Fibroblast of lung (primary cell): ENCODE results near the gene BIN1. TPM values are rescaled to one million over a fixed set of nuclear protein-coding genes. Genes with fewer than 3 reads are reported as not detected.

Experiments
- DNase-seq, 2 donors: peaks; one replicate each; pipeline versions ENCODE4 v3.0.0 to v3.0.0-alpha.2; 2010; ENCODE audit warnings: low read depth in 2 of 2
- H2AFZ ChIP-seq: 2 replicates; pipeline ENCODE4 v1.5.1; 2012; ENCODE audit warnings: low read length, control low read depth, inconsistent platforms
- H3K27ac ChIP-seq: 2 replicates; pipeline ENCODE4 v1.5.1; 2011; ENCODE audit warnings: low read length, control low read depth; ENCODE audit not compliant: insufficient read depth
- H3K27me3 ChIP-seq: 2 replicates; pipeline ENCODE4 v1.5.1; 2011; ENCODE audit warnings: mild to moderate bottlenecking, low read length; ENCODE audit not compliant: control insufficient read depth, insufficient read depth
- H3K36me3 ChIP-seq: 2 replicates; pipeline ENCODE4 v1.5.1; 2011; ENCODE audit warnings: low read length; ENCODE audit not compliant: control insufficient read depth, insufficient read depth
- H3K4me1 ChIP-seq: 2 replicates; pipeline ENCODE4 v1.5.1; 2011; ENCODE audit warnings: low read length; ENCODE audit not compliant: control insufficient read depth, insufficient read depth; ENCODE audit errors: extremely low read depth
- H3K4me2 ChIP-seq: 2 replicates; pipeline ENCODE4 v1.5.1; 2011; ENCODE audit warnings: low read length, control low read depth; ENCODE audit not compliant: insufficient read depth; ENCODE audit errors: extremely low read depth
- H3K4me3 ChIP-seq, 4 experiments: fragments of 200-600 bp in 1 of 4; sonication (generic) in 1 of 4; replicated peaks in 1 of 4; 2 replicates each; pipeline ENCODE4 v1.5.1; 2011 to 2016; ENCODE audit warnings: low read length in 4 of 4, low read depth in 3 of 4, mild to moderate bottlenecking in 3 of 4, control low read depth in 2 of 4, inconsistent platforms in 1 of 4, mixed read lengths in 1 of 4; ENCODE audit not compliant: insufficient read depth in 1 of 4; ENCODE audit errors: control extremely low read depth in 1 of 4
- H3K79me2 ChIP-seq: 2 replicates; pipeline ENCODE4 v1.5.1; 2012; ENCODE audit warnings: mild to moderate bottlenecking, low read length, inconsistent platforms; ENCODE audit not compliant: control insufficient read depth, insufficient read depth
- H3K9ac ChIP-seq: 2 replicates; pipeline ENCODE4 v1.5.1; 2011; ENCODE audit warnings: mild to moderate bottlenecking, low read length, control low read depth; ENCODE audit not compliant: insufficient read depth
- H3K9me3 ChIP-seq: 2 replicates; pipeline ENCODE4 v1.5.1; 2012; ENCODE audit warnings: low read depth, low read length; ENCODE audit not compliant: control insufficient read depth, insufficient read depth
- H4K20me1 ChIP-seq: 2 replicates; pipeline ENCODE4 v1.5.1; 2011; ENCODE audit warnings: low read length; ENCODE audit not compliant: control insufficient read depth, insufficient read depth; ENCODE audit errors: extremely low read depth
- EZH2 ChIP-seq: IDR thresholded peaks from 2 replicates; pipeline ENCODE4 v1.5.1; 2012; ENCODE audit warnings: low read length, control low read depth, mild to moderate bottlenecking; ENCODE audit errors: missing control alignments
- polyA plus RNA-seq, 2 donors: library from polyadenylated mRNA; depleted of rRNA in 1 of 2; stranded (reverse) in 1 of 2; unstranded in 1 of 2; fragments of >200 nt; gene quantifications; 2 replicates each; pipeline ENCODE4 v1.2.1, GENCODE V29; 2011 to 2012; ENCODE audit warnings: missing spikeins in 1 of 2
- total RNA-seq: library from RNA; depleted of rRNA; stranded (reverse); fragments of >200 nt; gene quantifications from 2 replicates; pipeline ENCODE4 v1.2.1, GENCODE V29; 2014
- TF ChIP-seq, protein P1 (sequence below), 2 donors: IDR thresholded peaks in 1 of 2; conservative IDR thresholded peaks in 1 of 2; 1 replicate in 1 of 2; 2 replicates in 1 of 2; pipeline ENCODE4 v1.5.1; 2011 to 2012; ENCODE audit warnings: low read length in 2 of 2, control low read depth in 1 of 2, inconsistent platforms in 1 of 2, low read depth in 1 of 2, mild to moderate bottlenecking in 1 of 2

The BIN1 gene
- total and polyA plus RNA-seq, 2 donors (not counting 1 experiment from before 2014, with no cell fraction given), result 17.3 to 68.7 TPM

DNA sequence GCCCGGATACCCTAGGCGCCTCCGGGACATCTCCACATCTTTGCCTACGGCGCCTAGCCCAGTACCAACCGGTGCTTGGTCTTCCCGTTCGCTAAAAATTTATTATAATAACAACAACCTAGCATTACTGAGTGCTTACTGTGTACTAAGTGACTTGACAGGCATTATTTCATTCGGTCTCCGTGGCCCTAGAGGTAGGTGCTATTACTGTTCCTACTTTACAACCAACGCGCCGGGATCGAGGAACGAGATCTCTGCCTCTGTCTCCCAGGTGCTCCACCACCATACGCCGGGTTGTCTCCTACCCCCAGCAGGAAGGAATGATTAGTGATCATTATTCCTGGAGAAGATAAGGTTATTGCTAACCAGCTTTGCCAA, 657 bp upstream of the BIN1 start:
- Histone ChIP-seq H3K4me2 (peak overlapping the region; percentile 69), H2AFZ (peak overlapping the region; percentile 40), H3K27me3 (peaks cover 2% of the 10 kb centered on the region), H4K20me1 (no peaks in the 10 kb centered on the region), H3K36me3 (no peaks in the 10 kb centered on the region), H3K9me3 (no peaks in the 10 kb centered on the region), H3K9ac (peak overlapping the region; percentile 87), H3K79me2 (peaks cover 13% of the 10 kb centered on the region), H3K4me3 (peak overlapping the region; percentile 67 to 91 (median 86)), H3K27ac (peak overlapping the region; percentile 84), H3K4me1 (peaks cover 9% of the 10 kb centered on the region)
- peak in 1 of 2 donors; percentile 43 for DNase-seq
- TF ChIP-seq EZH2, result no peak
- TF ChIP-seq, protein P1, sequence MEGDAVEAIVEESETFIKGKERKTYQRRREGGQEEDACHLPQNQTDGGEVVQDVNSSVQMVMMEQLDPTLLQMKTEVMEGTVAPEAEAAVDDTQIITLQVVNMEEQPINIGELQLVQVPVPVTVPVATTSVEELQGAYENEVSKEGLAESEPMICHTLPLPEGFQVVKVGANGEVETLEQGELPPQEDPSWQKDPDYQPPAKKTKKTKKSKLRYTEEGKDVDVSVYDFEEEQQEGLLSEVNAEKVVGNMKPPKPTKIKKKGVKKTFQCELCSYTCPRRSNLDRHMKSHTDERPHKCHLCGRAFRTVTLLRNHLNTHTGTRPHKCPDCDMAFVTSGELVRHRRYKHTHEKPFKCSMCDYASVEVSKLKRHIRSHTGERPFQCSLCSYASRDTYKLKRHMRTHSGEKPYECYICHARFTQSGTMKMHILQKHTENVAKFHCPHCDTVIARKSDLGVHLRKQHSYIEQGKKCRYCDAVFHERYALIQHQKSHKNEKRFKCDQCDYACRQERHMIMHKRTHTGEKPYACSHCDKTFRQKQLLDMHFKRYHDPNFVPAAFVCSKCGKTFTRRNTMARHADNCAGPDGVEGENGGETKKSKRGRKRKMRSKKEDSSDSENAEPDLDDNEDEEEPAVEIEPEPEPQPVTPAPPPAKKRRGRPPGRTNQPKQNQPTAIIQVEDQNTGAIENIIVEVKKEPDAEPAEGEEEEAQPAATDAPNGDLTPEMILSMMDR (conservative IDR thresholded peaks at IDR 0.05 in 1 of 2, IDR thresholded peaks at IDR 0.05 in 1 of 2; ENCODE audit: low read depth in 1 of 2, low read length in 2 of 2), result peak in 1 of 2 donors; percentile 22

DNA sequence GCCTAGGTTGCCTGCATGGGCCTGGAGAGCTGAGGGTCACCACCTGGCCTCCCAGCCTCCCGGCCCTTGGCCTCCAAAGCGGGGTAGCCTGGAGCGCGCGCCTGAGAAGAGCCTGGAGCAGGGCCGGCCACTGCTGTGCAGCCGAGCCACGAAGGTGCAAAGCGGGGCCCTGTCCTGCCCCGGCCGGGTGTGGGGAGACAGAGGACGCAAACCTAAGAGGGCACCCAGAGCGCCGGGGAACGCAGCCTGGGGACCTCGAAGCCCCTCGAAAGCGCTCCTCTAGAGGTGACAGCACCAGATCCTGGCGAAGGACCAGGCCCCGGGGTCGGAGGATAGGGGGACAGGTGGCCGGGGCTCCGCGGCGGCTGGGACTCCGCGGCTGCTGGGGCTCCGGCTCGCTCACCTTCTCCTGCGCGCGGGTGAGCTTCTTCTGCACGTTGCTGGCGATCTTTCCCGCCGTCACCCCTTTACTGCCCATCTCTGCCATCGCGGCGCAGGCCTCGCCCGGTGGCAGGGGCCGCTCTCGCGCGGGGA, 430 bp downstream of the BIN1 start:
- H2AFZ ChIP-seq, result peak overlapping the region; percentile 51
- peak overlapping the region; percentile 87 for H3K9ac ChIP-seq
- H3K36me3 ChIP-seq, result no peaks in the 10 kb centered on the region
- H3K79me2 ChIP-seq, result peaks cover 16% of the 10 kb centered on the region
- TF ChIP-seq, protein P1 (conservative IDR thresholded peaks at IDR 0.05 in 1 of 2, IDR thresholded peaks at IDR 0.05 in 1 of 2; ENCODE audit: low read depth in 1 of 2, low read length in 2 of 2), result no peak
- TF ChIP-seq EZH2, result no peak
- no peaks in the 10 kb centered on the region for H4K20me1 ChIP-seq
- H3K9me3 ChIP-seq, result no peaks in the 10 kb centered on the region
- peaks cover 9% of the 10 kb centered on the region for H3K4me1 ChIP-seq
- peak overlapping the region; percentile 84 for H3K27ac ChIP-seq
- peak in 1 of 2 donors; percentile 36 for DNase-seq
- H3K4me3 ChIP-seq, result peak overlapping the region; percentile 81 to 91 (median 86)
- peak overlapping the region; percentile 87 for H3K4me2 ChIP-seq
- H3K27me3 ChIP-seq, result peaks cover 2% of the 10 kb centered on the region

DNA sequence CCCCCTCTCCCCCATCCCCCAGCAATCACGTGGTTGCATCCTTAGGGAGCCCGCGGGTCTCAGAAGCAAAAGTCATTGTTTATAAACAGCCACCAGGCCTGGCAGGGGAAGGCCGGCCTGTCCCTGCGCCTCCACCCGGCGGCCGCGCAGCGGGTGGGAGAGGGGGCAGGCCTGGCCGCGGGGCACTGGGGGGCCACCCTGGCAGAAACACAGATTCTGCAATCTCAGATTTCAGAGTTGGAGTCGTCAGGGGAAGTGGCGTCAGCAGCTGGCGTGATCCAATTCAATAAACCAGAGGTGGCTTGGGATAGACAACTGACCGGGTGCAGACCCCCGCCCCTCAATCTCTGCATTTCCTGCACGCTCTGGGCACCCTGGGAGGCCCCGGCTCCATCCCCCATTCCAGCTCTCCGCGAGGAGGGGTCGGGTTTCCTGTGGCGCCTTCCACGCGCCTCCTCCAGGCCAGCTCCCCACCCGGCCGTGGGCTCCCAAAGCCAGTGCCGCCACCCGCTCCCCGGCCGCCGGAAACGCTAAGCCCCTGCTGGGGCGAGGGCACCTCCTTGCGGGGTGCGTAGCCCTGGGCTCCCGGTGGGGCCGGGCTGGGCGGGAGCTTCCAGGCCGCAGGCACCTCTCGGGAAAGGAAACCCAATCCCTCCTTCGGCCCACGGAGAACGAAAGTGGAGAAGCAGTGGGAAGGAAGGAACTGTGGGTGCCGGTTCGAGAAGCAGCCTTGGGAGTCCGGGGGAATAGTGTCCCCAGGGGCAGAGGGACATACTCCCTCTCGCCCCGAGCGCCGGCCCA, 1.1 kb downstream of the BIN1 start:
- H3K4me2 ChIP-seq, result peak overlapping the region; percentile 87
- peaks cover 9% of the 10 kb centered on the region for H3K4me1 ChIP-seq
- H3K36me3 ChIP-seq, result no peaks in the 10 kb centered on the region
- H3K4me3 ChIP-seq, result peak overlapping the region; percentile 81 to 91 (median 86)
- no peaks in the 10 kb centered on the region for H3K9me3 ChIP-seq
- peaks cover under 1% of the 10 kb centered on the region for H3K27me3 ChIP-seq
- H3K79me2 ChIP-seq, result peaks cover 16% of the 10 kb centered on the region
- TF ChIP-seq EZH2, result no peak
- TF ChIP-seq, protein P1 (conservative IDR thresholded peaks at IDR 0.05 in 1 of 2, IDR thresholded peaks at IDR 0.05 in 1 of 2; ENCODE audit: low read depth in 1 of 2, low read length in 2 of 2), result no peak
- DNase-seq, result peak; percentile 54 to 69
- peak overlapping the region; percentile 84 for H3K27ac ChIP-seq
- H2AFZ ChIP-seq, result peak overlapping the region; percentile 51
- peak overlapping the region; percentile 87 for H3K9ac ChIP-seq
- H4K20me1 ChIP-seq, result no peaks in the 10 kb centered on the region
